SU-DHL-6 (cell line): ENCODE results near the gene TLCD3A.

Experiments
- H2AFZ ChIP-seq: fragments of 200-600 bp; sonication (generic); 2 replicates; pipeline ENCODE4 v1.6.1; 2014; ENCODE audit warnings: low read depth, mild to moderate bottlenecking, moderate library complexity, mixed read lengths, antibody characterized with exemption, low read length; ENCODE audit not compliant: severe bottlenecking
- H3F3A ChIP-seq: fragments of 200-600 bp; shearing (Covaris generic); 2 replicates; pipeline ENCODE4 v1.6.0; 2016; ENCODE audit warnings: antibody characterized with exemption, mild to moderate bottlenecking; ENCODE audit not compliant: insufficient read depth
- H3K27ac ChIP-seq: fragments of 200-600 bp; sonication (generic); 2 replicates; pipeline ENCODE4 v1.5.1; 2016; ENCODE audit warnings: low read depth, mild to moderate bottlenecking, low read length, moderate library complexity, mixed read lengths
- H3K27me3 ChIP-seq: fragments of 200-600 bp; sonication (generic), shearing (Covaris generic); 2 replicates; pipeline ENCODE4 v1.6.0; 2014; ENCODE audit warnings: mild to moderate bottlenecking, low read length
- H3K36me3 ChIP-seq: fragments of 200-600 bp; sonication (generic); 2 replicates; pipeline ENCODE4 v1.6.1; 2014; ENCODE audit warnings: mild to moderate bottlenecking, low read length, mixed read lengths
- H3K4me2 ChIP-seq: fragments of 300-600, 200-600 bp; shearing (Covaris generic), sonication (generic); 2 replicates; pipeline ENCODE4 v1.6.0; 2014; ENCODE audit warnings: low read length, low read depth, mild to moderate bottlenecking; ENCODE audit not compliant: poor library complexity, severe bottlenecking
- H3K4me3 ChIP-seq: fragments of 200-600 bp; sonication (generic); 2 replicates; pipeline ENCODE4 v1.5.1; 2014; ENCODE audit warnings: antibody characterized with exemption, low read length, mild to moderate bottlenecking, mixed read lengths; ENCODE audit not compliant: insufficient read depth, poor library complexity, severe bottlenecking
- H3K79me2 ChIP-seq: fragments of 200-600 bp; sonication (generic); 2 replicates; pipeline ENCODE4 v1.6.1; 2014; ENCODE audit warnings: mild to moderate bottlenecking, low read length, moderate library complexity; ENCODE audit not compliant: insufficient read depth
- H3K9ac ChIP-seq: fragments of 200-600 bp; sonication (generic); 2 replicates; pipeline ENCODE4 v1.7.0; 2014; ENCODE audit warnings: mild to moderate bottlenecking, low read length
- H3K9me2 ChIP-seq: fragments of 200-600 bp; sonication (generic); replicated peaks from 2 replicates; pipeline ENCODE4 v1.6.1; 2014; ENCODE audit warnings: low read length; ENCODE audit not compliant: insufficient read depth
- H3K9me3 ChIP-seq: fragments of 200-600 bp; sonication (generic); 2 replicates; pipeline ENCODE4 v1.6.1; 2014; ENCODE audit warnings: low read length, mixed read lengths; ENCODE audit not compliant: insufficient read depth
- H4K20me1 ChIP-seq: fragments of 200-600 bp; sonication (generic); 2 replicates; pipeline ENCODE4 v1.6.1; 2014; ENCODE audit warnings: low read depth, mild to moderate bottlenecking, antibody characterized with exemption, low read length, moderate library complexity, mixed read lengths
- CTCF ChIP-seq: fragments of 200-600 bp; sonication (generic); IDR thresholded peaks from one replicate; pipeline ENCODE4 v1.5.1; 2017; ENCODE audit warnings: antibody characterized with exemption, mild to moderate bottlenecking, low read length, moderate library complexity; ENCODE audit not compliant: insufficient read depth, poor library complexity, severe bottlenecking
- EZH2phosphoT487 ChIP-seq: fragments of 200-600 bp; sonication (generic), shearing (Covaris generic); conservative IDR thresholded peaks from 2 replicates; pipeline ENCODE4 v1.6.1; 2018; ENCODE audit warnings: mild to moderate bottlenecking, antibody characterized with exemption, low read length, moderate library complexity, mixed read lengths

TLCD3A gene

GRCh38 chr17:773016-773415, 40.6 kb downstream of the TLCD3A start:
- no peaks in the 10 kb centered on the region for H3F3A ChIP-seq
- no peak overlapping the region for H2AFZ ChIP-seq
- no peaks in the 10 kb centered on the region for H3K27me3 ChIP-seq
- H3K9me3 ChIP-seq = no peaks in the 10 kb centered on the region
- peaks cover 30% of the 10 kb centered on the region; the same call in 1 of the 2 replicates for H3K36me3 ChIP-seq
- H3K4me2 ChIP-seq = no peak overlapping the region
- H3K79me2 ChIP-seq = no peaks in the 10 kb centered on the region
- H3K27ac ChIP-seq = no peak overlapping the region
- no peaks in the 10 kb centered on the region for H3K9me2 ChIP-seq
- H3K4me3 ChIP-seq = no peak overlapping the region
- no peak for TF ChIP-seq CTCF
- TF ChIP-seq EZH2phosphoT487 = no peak
- H4K20me1 ChIP-seq = no peaks in the 10 kb centered on the region
- H3K9ac ChIP-seq = no peak overlapping the region

- Histone ChIP-seq H2AFZ (no peak overlapping the region), H3K9ac (no peak overlapping the region), H3K27me3 (no peaks in the 10 kb centered on the region), H3K9me3 (no peaks in the 10 kb centered on the region), H3K4me2 (no peak overlapping the region), H4K20me1 (no peaks in the 10 kb centered on the region), H3K9me2 (no peaks in the 10 kb centered on the region), H3K79me2 (no peaks in the 10 kb centered on the region; the same call in 1 of the 2 replicates), H3K27ac (no peak overlapping the region), H3F3A (no peaks in the 10 kb centered on the region), H3K4me3 (no peak overlapping the region), H3K36me3 (peaks cover 30% of the 10 kb centered on the region; the same call in 1 of the 2 replicates)
- TF ChIP-seq CTCF (no peak), EZH2phosphoT487 (no peak)
These were observed 41.3 kb downstream of the TLCD3A start for GRCh38 chr17:773467-774312.

GRCh38 chr17:774313-774584, 41.9 kb downstream of the TLCD3A start:
- Histone ChIP-seq H3K9ac (no peak overlapping the region), H3K27ac (no peak overlapping the region), H3F3A (no peaks in the 10 kb centered on the region), H3K9me2 (no peaks in the 10 kb centered on the region), H3K4me2 (no peak overlapping the region), H3K36me3 (peaks cover 30% of the 10 kb centered on the region; the same call in 1 of the 2 replicates), H3K79me2 (no peaks in the 10 kb centered on the region; the same call in 1 of the 2 replicates), H2AFZ (no peak overlapping the region), H3K9me3 (no peaks in the 10 kb centered on the region), H3K27me3 (no peaks in the 10 kb centered on the region), H4K20me1 (no peaks in the 10 kb centered on the region), H3K4me3 (no peak overlapping the region)
- TF ChIP-seq EZH2phosphoT487 (no peak), CTCF (no peak)
